ENCODE measurements around the gene PDIA6. TPM values are rescaled to one million over a fixed set of nuclear protein-coding genes. Genes with fewer than 3 reads are reported as not detected.

PDIA6 gene
- total and polyA plus RNA-seq, 9 of the 15 experiments (the other 6 are each of a cell fraction or from before 2014, with no cell fraction given) = 166 to 268 (median 229) TPM

DNA sequence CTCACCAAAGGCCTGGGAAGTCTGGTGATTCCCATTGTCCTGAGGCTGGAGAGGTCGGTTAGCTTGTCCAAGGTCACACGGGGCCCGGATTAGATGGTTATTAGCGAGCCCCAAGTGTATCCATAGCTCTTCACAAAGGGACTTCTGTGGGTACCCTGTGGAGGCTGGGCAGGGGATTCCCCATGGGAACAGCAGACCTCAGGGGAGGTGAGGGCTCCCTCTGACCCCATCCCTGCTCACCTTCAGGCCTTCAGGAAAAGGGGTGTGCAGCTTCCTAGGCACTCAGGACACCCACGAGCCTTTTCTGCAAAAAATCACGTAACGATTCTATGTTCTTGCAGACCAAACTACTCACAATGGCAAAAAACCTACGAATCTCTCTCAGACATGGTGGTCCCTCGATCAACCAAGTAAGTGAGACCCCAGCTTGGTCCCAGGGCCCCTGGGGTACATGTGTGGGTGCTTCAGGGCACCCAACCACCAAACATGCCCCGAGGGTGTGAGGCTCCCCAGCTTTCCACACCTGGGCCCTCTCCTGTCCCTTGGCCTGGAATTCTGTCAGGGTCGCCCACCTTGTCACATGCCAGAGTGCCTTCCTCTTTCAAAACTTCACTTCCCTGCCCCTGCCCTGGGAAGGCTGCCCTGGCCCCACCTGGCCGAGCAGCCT lies 40.3 kb downstream of the PDIA6 start:
- Histone ChIP-seq H3K79me2 (ENCODE audit: control insufficient read depth, insufficient read depth, low read length) (no peaks in the 10 kb centered on the region), H3K9me3 (replicated peaks; ENCODE audit: control insufficient read depth, insufficient read depth, low read depth, low read length) (no peaks in the 10 kb centered on the region), H3K9ac (ENCODE audit: insufficient read depth in 1 of 2, low read depth in 2 of 2, low read length in 2 of 2) (no peak overlapping the region), H3K36me3 (ENCODE audit: control insufficient read depth, insufficient read depth, low read length) (no peaks in the 10 kb centered on the region), H3K4me2 (ENCODE audit: insufficient read depth, low read length) (no peak overlapping the region), H3K27me3 (ENCODE audit: control insufficient read depth in 2 of 2, insufficient read depth in 2 of 2, low read length in 2 of 2) (peaks cover 34 to 53% of the 10 kb centered on the region in 2 experiments; a peak in 4 of 5 replicates), H3K27ac (ENCODE audit: extremely low read depth, low read depth, low read length) (no peak overlapping the region), H2AFZ (ENCODE audit: low read depth, low read length) (no peak overlapping the region), H3K4me1 (replicated peaks in 1 of 2; ENCODE audit: control insufficient read depth in 2 of 2, insufficient read depth in 2 of 2, low read length in 2 of 2) (peaks cover 0 to 30% of the 10 kb centered on the region in 2 experiments; a peak in 2 of 5 replicates), H3K4me3 (no peak overlapping the region), H4K20me1 (replicated peaks; ENCODE audit: control insufficient read depth, insufficient read depth, low read length) (peaks cover 22% of the 10 kb centered on the region), H3K9me1 (ENCODE audit: control insufficient read depth, insufficient read depth, low read length) (no peaks in the 10 kb centered on the region)
- DNase-seq (ENCODE audit: extremely low read depth in 1 of 4, low spot score in 3 of 4) = no peak
- ChIA-PET POLR2A (interaction anchor here (0.7 to 0.8 kb wide), 2 partner anchors 28 to 84 kb away, joined by 3 read pairs; no protein-coding TSS in a partner anchor), CTCF (ENCODE audit: low intra/inter-chr PET ratio) (no interaction called here)
- TF ChIP-seq FOSL1 (tag; conservative IDR thresholded peaks at IDR 0.05) (no peak), ARHGAP35 (IDR thresholded peaks at IDR 0.05; ENCODE audit: partially characterized antibody) (no peak), SRF (CRISPR knock-in tag; IDR thresholded peaks at IDR 0.05) (no peak)
- in situ Hi-C loops (cut with MboI) (no loop called here), intact Hi-C loops (cut with micrococcal nuclease) (no loop called here)
- no peak for ATAC-seq
- FAIRE-seq = no peak
- WGBS (ENCODE audit: insufficient coverage, low coverage, missing lambda C conversion rate) = 4% methylated on average over 12 of the region's 12 CpGs
- BruUV-seq (replicated peaks) = no TSS peak

GRCh38 chr2:10771786-10772185 lies 40.8 kb downstream of the PDIA6 start:
- BruUV-seq (replicated peaks) = no TSS peak
- in situ Hi-C loops (cut with MboI) = no loop called here
- no peak for TF ChIP-seq NUFIP1 (IDR thresholded peaks at IDR 0.05; ENCODE audit: partially characterized antibody)
- TF ChIP-seq ZNF780A (CRISPR knock-in tag; IDR thresholded peaks at IDR 0.05) = no peak
- no peak for TF ChIP-seq RCOR1 (IDR thresholded peaks at IDR 0.05; ENCODE audit: borderline replicate concordance in 1 of 2, low read depth in 2 of 2, low read length in 2 of 2)
- TF ChIP-seq, protein P1, sequence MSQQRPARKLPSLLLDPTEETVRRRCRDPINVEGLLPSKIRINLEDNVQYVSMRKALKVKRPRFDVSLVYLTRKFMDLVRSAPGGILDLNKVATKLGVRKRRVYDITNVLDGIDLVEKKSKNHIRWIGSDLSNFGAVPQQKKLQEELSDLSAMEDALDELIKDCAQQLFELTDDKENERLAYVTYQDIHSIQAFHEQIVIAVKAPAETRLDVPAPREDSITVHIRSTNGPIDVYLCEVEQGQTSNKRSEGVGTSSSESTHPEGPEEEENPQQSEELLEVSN (IDR thresholded peaks at IDR 0.05; ENCODE audit: borderline replicate concordance in 1 of 2, extremely low read depth in 1 of 2, insufficient read depth in 1 of 2, insufficient read length in 1 of 2, low read depth in 1 of 2, low read length in 1 of 2, poor library complexity in 1 of 2, severe bottlenecking in 1 of 2) = no peak
- TF ChIP-seq HNRNPH1 (optimal IDR thresholded peaks at IDR 0.05; ENCODE audit: low read depth, low read length) = no peak
- TF ChIP-seq, protein P2, sequence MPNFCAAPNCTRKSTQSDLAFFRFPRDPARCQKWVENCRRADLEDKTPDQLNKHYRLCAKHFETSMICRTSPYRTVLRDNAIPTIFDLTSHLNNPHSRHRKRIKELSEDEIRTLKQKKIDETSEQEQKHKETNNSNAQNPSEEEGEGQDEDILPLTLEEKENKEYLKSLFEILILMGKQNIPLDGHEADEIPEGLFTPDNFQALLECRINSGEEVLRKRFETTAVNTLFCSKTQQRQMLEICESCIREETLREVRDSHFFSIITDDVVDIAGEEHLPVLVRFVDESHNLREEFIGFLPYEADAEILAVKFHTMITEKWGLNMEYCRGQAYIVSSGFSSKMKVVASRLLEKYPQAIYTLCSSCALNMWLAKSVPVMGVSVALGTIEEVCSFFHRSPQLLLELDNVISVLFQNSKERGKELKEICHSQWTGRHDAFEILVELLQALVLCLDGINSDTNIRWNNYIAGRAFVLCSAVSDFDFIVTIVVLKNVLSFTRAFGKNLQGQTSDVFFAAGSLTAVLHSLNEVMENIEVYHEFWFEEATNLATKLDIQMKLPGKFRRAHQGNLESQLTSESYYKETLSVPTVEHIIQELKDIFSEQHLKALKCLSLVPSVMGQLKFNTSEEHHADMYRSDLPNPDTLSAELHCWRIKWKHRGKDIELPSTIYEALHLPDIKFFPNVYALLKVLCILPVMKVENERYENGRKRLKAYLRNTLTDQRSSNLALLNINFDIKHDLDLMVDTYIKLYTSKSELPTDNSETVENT (CRISPR knock-in tag; IDR thresholded peaks at IDR 0.05) = no peak
- no peak for TF ChIP-seq ZNF263 (CRISPR knock-in tag; IDR thresholded peaks at IDR 0.05; ENCODE audit: borderline replicate concordance)
- TF ChIP-seq TEAD1 (CRISPR knock-in tag; IDR thresholded peaks at IDR 0.05) = no peak

More at GRCh38 chr2:10771786-10772185, 40.8 kb downstream of the PDIA6 start:
- CTCF ChIA-PET (ENCODE audit: low intra/inter-chr PET ratio) = no interaction called here
- FAIRE-seq (no peak), ATAC-seq (no peak), DNase-seq (ENCODE audit: extremely low read depth in 1 of 4, low spot score in 3 of 4) (no peak)
- Histone ChIP-seq H3K9me1 (ENCODE audit: control insufficient read depth, insufficient read depth, low read length) (no peaks in the 10 kb centered on the region), H3K4me3 (no peak overlapping the region), H3K9me3 (replicated peaks; ENCODE audit: control insufficient read depth, insufficient read depth, low read depth, low read length) (no peaks in the 10 kb centered on the region), H3K27me3 (ENCODE audit: control insufficient read depth in 2 of 2, insufficient read depth in 2 of 2, low read length in 2 of 2) (peaks cover 34 to 53% of the 10 kb centered on the region in 2 experiments; a peak in 4 of 5 replicates), H3K4me2 (ENCODE audit: insufficient read depth, low read length) (no peak overlapping the region), H3K27ac (ENCODE audit: extremely low read depth, low read depth, low read length) (no peak overlapping the region), H2AFZ (ENCODE audit: low read depth, low read length) (no peak overlapping the region), H3K9ac (ENCODE audit: insufficient read depth in 1 of 2, low read depth in 2 of 2, low read length in 2 of 2) (peak overlapping the region in 1 of 2 experiments; percentile 22; a peak in 1 of 4 replicates), H3K79me2 (ENCODE audit: control insufficient read depth, insufficient read depth, low read length) (no peaks in the 10 kb centered on the region), H4K20me1 (replicated peaks; ENCODE audit: control insufficient read depth, insufficient read depth, low read length) (peaks cover 22% of the 10 kb centered on the region), H3K36me3 (ENCODE audit: control insufficient read depth, insufficient read depth, low read length) (no peaks in the 10 kb centered on the region), H3K4me1 (replicated peaks in 1 of 2; ENCODE audit: control insufficient read depth in 2 of 2, insufficient read depth in 2 of 2, low read length in 2 of 2) (peaks cover 0 to 26% of the 10 kb centered on the region in 2 experiments; a peak in 2 of 5 replicates)
- WGBS (ENCODE audit: insufficient coverage, low coverage, missing lambda C conversion rate) = 10% methylated on average over 13 of the region's 13 CpGs
- POLR2A ChIA-PET = interaction anchor here (0.6 to 1.5 kb wide), 5 partner anchors 9 to 83 kb away, joined by 3 to 5 read pairs (median 3); no protein-coding TSS in a partner anchor
- intact Hi-C loops (cut with micrococcal nuclease) = no loop called here

Measured in K562 (cell line).